HL-60 (cell line): ENCODE data around the gene CMTM1.

ENCODE experiments used
- CTCF ChIP-seq: IDR thresholded peaks from one replicate; pipeline ENCODE4 v1.5.1; 2011; ENCODE audit warnings: low read length, control low read depth, inconsistent platforms; ENCODE audit not compliant: insufficient read depth
- GABPA ChIP-seq: IDR thresholded peaks from 2 replicates; pipeline ENCODE4 v1.6.1; 2012; ENCODE audit warnings: low read depth
- POLR2AphosphoS5 ChIP-seq: IDR thresholded peaks from 2 replicates; pipeline ENCODE4 v1.6.1; 2012; ENCODE audit warnings: low read depth
- REST ChIP-seq: IDR thresholded peaks from 2 replicates; pipeline ENCODE4 v1.6.1; 2012; ENCODE audit warnings: low read depth; ENCODE audit not compliant: insufficient replicate concordance
- SPI1 ChIP-seq: IDR thresholded peaks from 2 replicates; pipeline ENCODE4 v1.6.1; 2012; ENCODE audit warnings: low read depth, mild to moderate bottlenecking, borderline replicate concordance

DNA sequence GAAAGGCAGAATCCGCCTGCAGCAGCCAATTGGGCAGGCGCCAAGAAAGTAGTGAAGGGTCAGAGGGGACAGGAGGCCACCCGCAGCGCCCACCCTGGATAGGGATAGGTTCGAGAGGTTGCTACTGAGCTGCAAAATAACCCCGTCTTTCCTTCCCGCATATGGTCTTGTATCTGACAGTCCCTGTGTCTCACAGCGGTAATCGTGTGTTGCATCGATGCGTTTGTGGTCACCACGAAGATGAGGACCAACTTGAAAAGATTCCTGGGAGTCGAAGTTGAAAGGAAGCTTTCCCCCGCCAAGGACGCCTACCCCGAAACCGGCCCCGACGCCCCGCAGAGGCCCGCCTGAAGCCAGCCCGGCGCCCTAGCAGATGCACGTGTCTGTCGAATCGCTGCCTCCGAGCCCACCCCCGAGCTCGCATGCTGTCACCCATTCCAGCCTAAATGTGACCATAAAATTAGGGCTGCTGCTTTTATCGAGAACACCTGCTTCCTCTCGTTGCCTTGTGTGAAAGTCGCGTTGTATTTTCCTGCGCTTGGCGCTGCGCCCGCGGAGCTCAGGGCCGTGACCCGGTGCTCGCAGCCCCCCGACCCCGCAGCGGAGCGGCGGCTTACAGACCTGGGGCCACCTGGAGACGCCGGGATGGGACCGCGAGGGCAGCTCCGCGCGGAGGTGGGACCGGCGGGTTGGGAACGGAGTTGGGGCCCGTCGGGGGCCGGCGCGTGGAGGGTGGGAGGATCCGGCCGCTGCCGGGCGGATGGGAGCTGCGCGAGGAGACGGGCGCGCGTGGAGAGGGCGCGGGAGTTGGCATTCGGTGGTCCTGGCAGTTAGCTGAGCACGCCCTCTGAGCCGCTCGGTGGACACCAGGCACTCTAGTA, 12.7 kb downstream of the CMTM1 start, which contains the start of gene CMTM2:
- no peak for TF ChIP-seq CTCF
- no peak for TF ChIP-seq POLR2AphosphoS5
- TF ChIP-seq REST: no peak
- no peak for TF ChIP-seq SPI1
- TF ChIP-seq GABPA: no peak
